ENCODE measurements around the gene MGA.

Gene MGA

GRCh38 chr15:41811432-41812195 lies 151.4 kb downstream of the MGA start:
- peak; percentile 88 for TF ChIP-seq CTCF (IDR thresholded peaks at IDR 0.05; ENCODE audit: borderline replicate concordance, insufficient read depth, low read depth, low read length)

GRCh38 chr15:41812820-41813375 lies 152.7 kb downstream of the MGA start:
- H3K4me3 ChIP-seq (ENCODE audit: low read depth, low read length) = no peak overlapping the region
- TF ChIP-seq CTCF (IDR thresholded peaks at IDR 0.05; ENCODE audit: borderline replicate concordance, insufficient read depth, low read depth, low read length) = no peak

More at GRCh38 chr15:41811432-41812195, 151.4 kb downstream of the MGA start:
- H3K4me3 ChIP-seq (ENCODE audit: low read depth, low read length) = no peak overlapping the region

DNA sequence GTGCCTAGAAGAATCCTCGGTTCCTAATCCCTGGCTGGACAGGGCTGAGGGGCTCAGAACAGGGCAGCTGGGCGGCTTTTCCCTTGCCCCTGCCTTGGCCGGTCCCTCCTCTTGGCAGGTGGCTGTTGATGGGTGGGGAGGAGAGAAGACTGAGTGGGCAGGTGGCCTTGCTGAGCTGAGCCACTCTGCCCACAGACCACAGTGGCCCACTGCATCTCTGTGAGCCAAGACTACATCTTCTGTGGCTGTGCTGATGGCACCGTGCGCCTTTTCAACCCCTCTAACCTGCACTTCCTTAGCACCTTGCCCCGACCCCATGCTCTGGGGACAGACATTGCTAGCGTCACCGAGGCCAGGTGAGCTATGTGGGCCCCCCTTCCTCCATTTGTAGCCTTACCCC lies 153.2 kb downstream of the MGA start:
- H3K4me3 ChIP-seq (ENCODE audit: low read depth, low read length) = no peak overlapping the region
- TF ChIP-seq CTCF (IDR thresholded peaks at IDR 0.05; ENCODE audit: borderline replicate concordance, insufficient read depth, low read depth, low read length) = no peak

DNA sequence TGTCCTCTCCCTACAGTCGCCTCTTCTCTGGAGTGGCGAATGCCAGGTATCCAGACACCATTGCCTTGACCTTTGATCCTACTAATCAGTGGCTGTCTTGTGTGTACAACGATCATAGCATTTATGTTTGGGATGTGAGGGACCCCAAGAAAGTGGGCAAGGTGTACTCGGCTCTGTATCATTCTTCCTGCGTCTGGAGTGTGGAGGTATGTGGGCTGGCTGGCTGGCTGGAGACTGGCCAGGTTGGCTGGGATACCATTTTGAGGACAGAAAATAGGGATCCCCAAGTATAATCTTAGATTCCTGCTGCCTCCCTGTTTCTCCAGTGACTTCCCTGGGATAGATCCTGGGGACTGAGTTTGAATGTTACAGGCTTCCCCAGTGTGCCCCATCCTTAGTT lies 154.3 kb downstream of the MGA start:
- no peak overlapping the region for H3K4me3 ChIP-seq (ENCODE audit: low read depth, low read length)
- no peak for TF ChIP-seq CTCF (IDR thresholded peaks at IDR 0.05; ENCODE audit: borderline replicate concordance, insufficient read depth, low read depth, low read length)

GRCh38 chr15:41816788-41817187 lies 156.6 kb downstream of the MGA start:
- no peak overlapping the region for H3K4me3 ChIP-seq (ENCODE audit: low read depth, low read length)
- TF ChIP-seq CTCF (IDR thresholded peaks at IDR 0.05; ENCODE audit: borderline replicate concordance, insufficient read depth, low read depth, low read length) = no peak

- no peak for TF ChIP-seq CTCF (IDR thresholded peaks at IDR 0.05; ENCODE audit: borderline replicate concordance, insufficient read depth, low read depth, low read length)
- H3K4me3 ChIP-seq (ENCODE audit: low read depth, low read length) = no peak overlapping the region
Observed at GRCh38 chr15:41817327-41817726, 157.1 kb downstream of the MGA start.

GRCh38 chr15:41817781-41818180 lies 157.6 kb downstream of the MGA start:
- TF ChIP-seq CTCF (IDR thresholded peaks at IDR 0.05; ENCODE audit: borderline replicate concordance, insufficient read depth, low read depth, low read length) = no peak
- H3K4me3 ChIP-seq (ENCODE audit: low read depth, low read length) = no peak overlapping the region

Data from GM12875 (cell line).